PC-3 (cell line): Measurements from ENCODE around the gene BMF. TPM values are rescaled to one million over a fixed set of nuclear protein-coding genes. Genes with fewer than 3 reads are reported as not detected.
A peak's percentile ranks its signal among the peaks of the same experiment; 100 is the strongest.

Experiments
- ATAC-seq: fragments of 200-7000 bp; cut with Tn5 transposase; 2 replicates; pipeline ENCODE4 v1.9.1; 2020; ENCODE audit warnings: mild to moderate bottlenecking, moderate library complexity
- BruUV-seq: library from RNA; stranded (reverse); fragments of 400-500 nt; replicated peaks from 2 replicates; lab custom pipeline; 2021; lab: Mats Ljungman, UMichigan
- CTCF ChIA-PET: fragments of 300-600 bp; sonication (Branson Sonifier 250); formaldehyde crosslinking; loops from one replicate; lab custom pipeline; 2022; ENCODE audit warnings: antibody characterized with exemption; lab: Charles Lee
- POLR2A ChIA-PET: fragments of 300-600 bp; sonication (Branson Sonifier 250); formaldehyde crosslinking; loops from one replicate; lab custom pipeline; 2022; ENCODE audit warnings: antibody characterized with exemption; ENCODE audit not compliant: unreplicated experiment; lab: Charles Lee
- DNase-seq: peaks from one replicate; pipeline ENCODE4 v3.0.0-alpha.2; 2015
- H2AFZ ChIP-seq: fragments of 300-600 bp; sonication (generic); 2 replicates; pipeline ENCODE4 v1.6.0; 2016; ENCODE audit warnings: antibody characterized with exemption, low read length
- H3F3A ChIP-seq: fragments of 300-600 bp; sonication (generic); one replicate; pipeline ENCODE4 v1.6.0; 2017; ENCODE audit warnings: antibody characterized with exemption, low read length, control low read depth, mild to moderate bottlenecking; ENCODE audit not compliant: unreplicated experiment
- H3K27ac ChIP-seq: fragments of 300-600 bp; sonication (generic); 2 replicates; pipeline ENCODE4 v1.5.1; 2016; ENCODE audit warnings: mild to moderate bottlenecking, low read length
- H3K27me3 ChIP-seq: fragments of 300-600 bp; sonication (generic); 2 replicates; pipeline ENCODE4 v1.6.1; 2016; ENCODE audit warnings: low read length, mixed read lengths
- H3K36me3 ChIP-seq: fragments of 300-600 bp; sonication (generic); 2 replicates; pipeline ENCODE4 v1.6.1; 2016; ENCODE audit warnings: low read depth, mixed run types, low read length, mixed read lengths
- H3K4me1 ChIP-seq: fragments of 300-600 bp; sonication (generic); 2 replicates; pipeline ENCODE4 v1.5.1; 2016; ENCODE audit warnings: low read length; ENCODE audit not compliant: insufficient read depth
- H3K4me2 ChIP-seq: fragments of 300-600 bp; sonication (generic); 2 replicates; pipeline ENCODE4 v1.6.0; 2016; ENCODE audit warnings: low read length
- H3K4me3 ChIP-seq: fragments of 300-600 bp; sonication (generic); 2 replicates; pipeline ENCODE4 v1.5.1; 2016; ENCODE audit warnings: mild to moderate bottlenecking, low read length, mixed read lengths
- H3K79me2 ChIP-seq: fragments of 300-600 bp; sonication (generic); 2 replicates; pipeline ENCODE4 v1.6.1; 2017; ENCODE audit warnings: low read length, mixed read lengths
- H3K9ac ChIP-seq: fragments of 300-600 bp; sonication (generic); 2 replicates; pipeline ENCODE4 v1.6.0; 2016; ENCODE audit warnings: mild to moderate bottlenecking, low read length
- H3K9me2 ChIP-seq: fragments of 300-600 bp; sonication (generic); replicated peaks from 2 replicates; pipeline ENCODE4 v1.6.1; 2016; ENCODE audit warnings: mixed run types, low read length, mixed read lengths
- H3K9me3 ChIP-seq: fragments of 300-600 bp; sonication (generic); 2 replicates; pipeline ENCODE4 v1.6.1; 2016; ENCODE audit warnings: low read length, mixed read lengths
- H4K20me1 ChIP-seq: fragments of 300-600 bp; sonication (generic); 2 replicates; pipeline ENCODE4 v1.6.1; 2016; ENCODE audit warnings: low read length, mixed read lengths
- CTCF ChIP-seq: fragments of 300-600 bp; sonication (generic); conservative IDR thresholded peaks from 2 replicates; pipeline ENCODE4 v1.5.1; 2017; ENCODE audit warnings: antibody characterized with exemption, low read depth, mild to moderate bottlenecking, low read length
- EZH2 ChIP-seq: fragments of 300-600 bp; sonication (generic); IDR thresholded peaks from one replicate; pipeline ENCODE4 v1.6.1; 2017; ENCODE audit warnings: antibody characterized with exemption, mild to moderate bottlenecking, low read length; ENCODE audit not compliant: unreplicated experiment
- EZH2phosphoT487 ChIP-seq: fragments of 300-600 bp; sonication (generic); IDR thresholded peaks from 2 replicates; pipeline ENCODE4 v1.6.1; 2018; ENCODE audit warnings: mild to moderate bottlenecking, antibody characterized with exemption, low read length, borderline replicate concordance
- intact Hi-C: fragments of 100-400 bp; cut with micrococcal nuclease; formaldehyde crosslinking; loops from 2 replicates; pipeline ENCODE4 v1.9.0; 2023
- total RNA-seq: library from RNA; depleted of rRNA; stranded (reverse); fragments of >200 nt; gene quantifications from 2 replicates; pipeline ENCODE4 v1.2.3, GENCODE V29; 2014

The BMF gene
- total RNA-seq, 1 experiment from 2014 or later = 0.95 TPM

- TF ChIP-seq EZH2phosphoT487 = no peak
- no peak for TF ChIP-seq CTCF
- no peak for TF ChIP-seq EZH2
- POLR2A ChIA-PET = no interaction called here
- peak overlapping the region; percentile 83 for H3K4me2 ChIP-seq
Observed at GRCh38 chr15:40098489-40099261, 10.0 kb downstream of the BMF start.

GRCh38 chr15:40097968-40098476, 10.7 kb downstream of the BMF start:
- no peaks in the 10 kb centered on the region for H3K9me2 ChIP-seq
- H3K36me3 ChIP-seq = no peaks in the 10 kb centered on the region
- BruUV-seq = no TSS peak
- peak overlapping the region; percentile 92 for H3K27ac ChIP-seq
- H3K27me3 ChIP-seq = no peaks in the 10 kb centered on the region
- ATAC-seq = 0 out of 2 replicates have a peak, but pooled peaks have one; percentile 8
- ChIA-PET CTCF (interaction anchor here (0.5 to 0.8 kb wide), 4 partner anchors 51 to 119 kb away, joined by 3 to 6 read pairs (median 4); no protein-coding TSS in a partner anchor), POLR2A (interaction anchor here (0.5 kb wide), 1 partner anchor 72 kb away, joined by 15 read pairs; no protein-coding TSS in a partner anchor)
- DNase-seq = no peak
- no peaks in the 10 kb centered on the region for H3K9me3 ChIP-seq
- TF ChIP-seq CTCF (no peak), EZH2phosphoT487 (no peak), EZH2 (no peak)
- peak overlapping the region; percentile 71 for H3K9ac ChIP-seq
- intact Hi-C loops = loop anchor here (1.0 to 2.0 kb wide), 2 partner anchors 17 to 29 kb away; no protein-coding TSS in a partner anchor
- H3F3A ChIP-seq = no peaks in the 10 kb centered on the region
- no peak overlapping the region; the same call in 1 of the 2 replicates for H3K4me3 ChIP-seq
- peak overlapping the region; percentile 83 for H3K4me2 ChIP-seq
- no peak overlapping the region for H2AFZ ChIP-seq
- H3K79me2 ChIP-seq = no peaks in the 10 kb centered on the region
- no peaks in the 10 kb centered on the region for H4K20me1 ChIP-seq
- H3K4me1 ChIP-seq = peaks cover 75% of the 10 kb centered on the region

More at GRCh38 chr15:40098489-40099261, 10.0 kb downstream of the BMF start:
- Histone ChIP-seq H3K9me3 (no peaks in the 10 kb centered on the region), H3F3A (no peaks in the 10 kb centered on the region), H3K27me3 (no peaks in the 10 kb centered on the region), H3K36me3 (no peaks in the 10 kb centered on the region), H2AFZ (0 out of 2 replicates have a peak overlapping the region, but pooled peaks have one; percentile 18), H3K9ac (peak overlapping the region; percentile 82), H3K4me1 (peaks cover 75% of the 10 kb centered on the region), H3K4me3 (peak overlapping the region; percentile 48; the same call in 1 of the 2 replicates), H3K9me2 (no peaks in the 10 kb centered on the region), H4K20me1 (no peaks in the 10 kb centered on the region), H3K27ac (peak overlapping the region; percentile 92), H3K79me2 (no peaks in the 10 kb centered on the region)
- intact Hi-C loops = loop anchor here (1.0 to 2.0 kb wide), 2 partner anchors 18 to 29 kb away; no protein-coding TSS in a partner anchor
- CTCF ChIA-PET = interaction anchor here (0.5 to 0.8 kb wide), 6 partner anchors 51 to 142 kb away, joined by 3 to 6 read pairs (median 3); no protein-coding TSS in a partner anchor
- ATAC-seq (peak; percentile 88), DNase-seq (peak; percentile 90)
- BruUV-seq = TSS peak; percentile 87
